DMS153 treated with DMSO at 0.1 percent for 48 hours (cell line): ENCODE data around the gene TSHZ3.

ENCODE experiments used
- DNase-seq: peaks from one replicate; lab custom pipeline; 2025; ENCODE audit not compliant: unreplicated experiment; lab: John Stamatoyannopoulos, UW

Gene TSHZ3

DNA sequence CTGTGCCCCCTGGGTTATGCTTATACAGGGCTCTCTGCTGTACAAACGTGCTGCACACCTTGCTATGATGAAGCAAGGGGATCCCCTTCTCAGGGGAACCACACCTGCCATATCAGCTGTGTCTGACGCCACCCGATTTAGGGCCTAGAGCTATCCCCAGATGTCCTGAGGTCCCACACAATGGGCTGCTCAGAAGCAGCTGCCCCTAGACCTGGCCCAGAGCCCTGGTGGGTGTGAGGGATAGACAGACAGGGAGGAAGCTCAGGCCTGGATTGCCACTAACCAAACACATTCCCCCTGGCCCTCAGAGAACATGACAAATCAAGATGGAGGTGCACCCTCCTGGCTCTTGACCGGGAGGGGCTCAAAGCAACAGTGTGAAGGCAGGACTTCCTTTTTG lies 59.3 kb downstream of the TSHZ3 start:
- DNase-seq: no peak

DNA sequence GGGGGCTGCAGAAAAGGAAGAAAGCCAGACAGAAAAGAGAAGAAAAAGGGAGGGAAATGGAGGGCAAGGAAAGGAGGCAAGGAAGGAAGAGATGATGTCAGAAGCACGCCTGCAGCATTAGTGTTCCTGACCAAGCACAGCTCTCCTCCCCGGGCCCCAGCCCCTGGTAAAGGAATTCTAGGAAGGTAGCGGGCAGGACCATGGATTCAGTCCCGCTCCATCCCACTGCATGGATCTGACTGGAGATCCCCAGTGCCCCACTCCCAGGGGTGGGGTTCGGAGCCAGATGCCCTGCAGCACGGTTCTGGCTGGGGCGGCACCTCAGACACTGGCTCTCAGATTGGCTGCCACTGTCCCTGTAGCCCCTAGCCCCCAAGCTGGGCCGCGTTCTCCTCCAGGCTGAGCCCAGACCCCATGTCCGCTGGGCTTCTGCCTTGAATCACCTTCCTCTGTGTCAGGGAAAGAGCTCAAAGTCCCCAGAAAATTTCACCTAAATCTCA lies 59.8 kb downstream of the TSHZ3 start:
- DNase-seq: no peak

DNA sequence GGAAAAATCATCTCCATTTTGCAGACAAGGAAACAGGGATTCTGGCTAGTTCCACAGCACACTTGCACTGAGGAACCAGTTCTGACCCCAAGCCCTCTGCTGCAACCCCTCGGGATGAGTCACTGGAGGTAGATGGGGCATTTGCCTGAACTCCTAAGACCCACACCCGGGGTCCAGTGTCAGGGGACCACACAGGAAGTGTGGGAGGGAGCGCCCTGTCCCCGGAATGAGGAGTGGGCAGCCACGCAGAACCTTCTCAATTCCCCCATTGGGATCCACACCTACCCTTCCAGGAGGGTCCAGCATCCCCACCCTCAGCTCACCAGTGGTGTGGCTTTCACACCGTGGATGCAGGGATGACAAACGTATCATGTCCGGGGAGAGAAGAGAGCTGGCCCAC lies 62.7 kb downstream of the TSHZ3 start:
- DNase-seq: no peak

DNA sequence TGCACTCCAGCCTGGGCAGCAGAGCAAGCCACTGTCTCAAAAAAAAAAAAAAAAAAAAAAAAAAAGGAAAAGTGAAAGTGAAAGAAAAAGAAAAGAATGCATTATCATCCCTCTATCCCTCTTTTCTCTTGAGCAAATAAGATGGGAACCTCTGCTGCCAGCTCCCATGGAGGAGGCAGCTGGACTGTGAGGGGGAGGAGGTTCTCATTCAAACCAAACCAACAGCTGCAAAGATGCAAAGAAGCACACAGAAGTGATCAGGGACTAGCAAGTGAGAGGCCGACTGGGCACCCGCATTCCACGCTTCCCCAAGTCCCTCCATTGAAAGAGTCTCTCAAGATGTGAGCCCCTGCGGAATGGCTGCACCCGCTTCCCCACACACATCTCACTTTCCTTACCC lies 63.5 kb downstream of the TSHZ3 start:
- DNase-seq: no peak

DNA sequence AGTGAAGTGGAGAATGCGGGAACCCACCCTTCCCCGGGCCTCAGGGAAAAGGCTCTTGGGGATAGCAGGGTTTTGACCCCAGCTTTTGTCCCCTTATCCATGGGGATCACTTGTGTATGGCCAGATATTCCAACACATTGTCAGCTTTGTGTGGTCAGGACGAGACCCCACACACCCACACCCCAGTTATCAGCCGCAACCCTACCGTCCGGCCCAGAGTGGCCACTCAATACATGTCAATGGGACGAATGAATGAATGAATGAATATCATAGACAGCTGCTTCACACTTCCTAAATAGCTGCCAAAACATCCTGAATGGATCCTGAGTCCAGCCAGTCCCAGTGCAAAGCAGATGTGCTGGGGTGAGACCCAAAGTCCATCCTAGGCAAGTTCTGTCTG lies 64.6 kb downstream of the TSHZ3 start:
- DNase-seq: no peak

DNA sequence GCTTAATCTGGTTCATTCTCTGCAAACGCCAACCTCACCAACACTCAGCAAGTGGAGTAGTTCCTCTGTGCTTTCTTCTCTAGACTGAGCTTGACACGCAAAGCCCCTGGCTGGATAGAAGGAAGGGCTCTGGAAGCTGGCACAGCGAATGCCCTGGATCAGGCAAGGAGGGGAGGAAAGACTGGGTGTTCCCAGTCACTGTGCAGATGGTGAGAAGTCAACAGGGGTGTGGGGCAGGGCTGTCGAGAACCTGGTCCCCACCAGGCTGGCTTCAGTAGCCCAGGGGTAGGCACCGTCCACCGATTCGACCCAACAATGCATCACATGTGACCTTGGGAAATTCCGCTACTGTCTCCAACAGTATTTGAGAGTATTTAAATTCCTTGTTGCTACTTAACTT lies 65.5 kb downstream of the TSHZ3 start:
- no peak for DNase-seq

DNA sequence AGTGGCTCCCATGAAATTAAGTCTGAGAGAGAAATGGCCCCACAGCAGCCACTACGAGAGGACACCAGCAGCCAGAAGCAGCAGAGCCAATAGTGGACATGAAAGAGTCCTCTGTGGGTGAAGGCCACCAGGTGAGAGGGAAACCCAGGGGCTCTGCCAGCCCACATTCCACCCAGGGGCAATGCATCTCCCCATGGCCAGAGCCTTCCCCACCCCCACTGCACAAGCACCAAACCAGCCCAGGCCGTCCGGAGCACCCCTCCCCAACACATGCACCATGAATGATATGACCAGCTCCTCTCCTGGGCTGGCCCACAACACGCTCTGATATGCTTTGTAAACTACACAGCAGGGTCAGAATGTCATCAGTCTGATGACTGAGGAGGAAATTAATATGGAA lies 66.9 kb downstream of the TSHZ3 start:
- DNase-seq: no peak

DNA sequence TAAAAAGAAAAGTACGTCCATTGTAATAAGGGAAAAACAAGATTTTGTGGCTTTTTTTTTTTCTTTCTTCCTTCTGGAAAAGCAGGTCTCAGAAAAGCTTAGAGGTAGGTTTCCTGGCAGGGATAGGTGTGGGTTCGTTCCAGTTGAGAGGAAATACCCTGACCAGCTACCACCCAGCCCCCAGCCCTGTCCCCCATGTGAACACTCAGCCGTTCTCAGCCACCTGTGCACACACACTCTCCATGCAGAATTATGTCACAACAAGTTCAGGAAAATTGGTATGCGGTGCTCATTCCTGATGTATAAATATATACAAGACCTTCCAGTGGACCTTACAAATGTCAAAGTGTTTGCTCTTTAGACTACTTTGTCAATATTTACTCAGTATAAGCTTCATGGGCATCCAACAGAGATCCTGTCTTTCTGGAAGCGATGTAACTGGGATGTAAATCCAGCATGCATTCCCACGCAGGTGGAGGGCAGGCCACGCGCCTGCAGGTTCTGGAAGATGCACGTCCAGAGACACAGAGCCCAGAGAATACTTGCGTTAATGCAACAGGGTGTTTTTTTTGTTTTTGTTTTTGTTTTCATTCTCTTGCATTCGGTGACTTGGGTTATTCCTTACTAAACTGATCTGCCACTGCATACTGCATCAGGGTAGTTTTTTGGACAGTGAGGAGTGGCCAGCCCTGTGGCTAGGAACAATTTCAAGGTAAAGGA lies 68.8 kb downstream of the TSHZ3 start:
- DNase-seq: no peak

DNA sequence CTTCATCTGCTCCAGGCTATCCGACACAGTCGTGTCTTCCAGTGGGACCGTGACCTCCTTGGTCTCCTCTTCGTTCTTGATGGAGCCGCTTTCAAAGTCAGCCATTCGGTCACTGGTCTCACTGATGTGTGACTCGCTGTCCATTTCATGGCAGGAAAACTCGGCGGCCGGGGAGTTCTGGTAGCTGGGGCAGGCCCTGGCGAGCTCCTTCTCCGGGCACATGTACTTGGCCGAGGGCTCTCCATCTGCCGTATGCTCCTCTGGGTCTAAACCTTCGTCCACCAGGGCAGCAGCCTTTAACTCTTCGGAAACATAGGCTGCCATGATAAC lies 69.8 kb downstream of the TSHZ3 start:
- no peak for DNase-seq

DNA sequence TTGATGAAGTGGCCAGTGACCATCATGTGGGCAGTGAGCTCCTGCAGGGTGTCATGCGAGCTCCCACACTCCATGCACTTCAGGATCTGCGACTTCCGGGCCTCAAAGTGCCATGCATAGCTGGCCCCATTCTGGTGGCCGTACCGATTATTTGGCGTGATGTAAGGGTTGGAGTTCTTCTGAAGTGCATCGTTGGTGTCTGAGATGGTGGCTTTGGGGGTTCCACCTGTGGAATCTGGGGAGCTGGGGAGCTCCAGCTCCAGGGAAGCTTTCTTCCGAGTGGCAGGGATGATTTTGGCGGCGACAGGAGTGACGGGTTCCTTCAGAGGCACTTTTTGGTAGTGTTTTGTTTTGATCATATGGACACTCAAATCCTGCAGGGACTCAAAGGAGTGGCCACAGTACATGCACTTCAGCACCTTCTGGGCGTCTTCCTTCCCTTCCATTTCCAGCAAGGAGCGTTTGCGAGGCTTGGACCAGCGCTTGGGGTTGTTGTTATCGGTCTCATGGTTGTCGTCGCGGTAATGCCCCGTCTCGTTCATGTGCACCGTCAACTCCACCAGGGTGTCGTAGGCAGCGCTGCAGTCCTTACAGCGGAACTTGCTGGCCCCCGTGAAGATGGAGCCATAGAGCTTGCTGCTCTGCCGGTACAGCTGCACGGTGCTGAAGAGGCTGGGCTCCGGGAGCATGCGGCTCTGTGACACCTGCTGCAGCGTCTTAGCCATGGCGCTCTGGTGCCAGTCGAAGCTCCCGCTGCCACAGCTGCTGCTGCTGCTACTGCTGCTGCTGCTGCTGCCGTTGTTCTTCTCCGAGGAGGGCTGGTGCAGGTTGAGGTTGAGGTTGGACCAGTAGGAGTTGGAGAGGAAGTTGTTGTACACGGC lies 70.4 kb downstream of the TSHZ3 start:
- no peak for DNase-seq

DNA sequence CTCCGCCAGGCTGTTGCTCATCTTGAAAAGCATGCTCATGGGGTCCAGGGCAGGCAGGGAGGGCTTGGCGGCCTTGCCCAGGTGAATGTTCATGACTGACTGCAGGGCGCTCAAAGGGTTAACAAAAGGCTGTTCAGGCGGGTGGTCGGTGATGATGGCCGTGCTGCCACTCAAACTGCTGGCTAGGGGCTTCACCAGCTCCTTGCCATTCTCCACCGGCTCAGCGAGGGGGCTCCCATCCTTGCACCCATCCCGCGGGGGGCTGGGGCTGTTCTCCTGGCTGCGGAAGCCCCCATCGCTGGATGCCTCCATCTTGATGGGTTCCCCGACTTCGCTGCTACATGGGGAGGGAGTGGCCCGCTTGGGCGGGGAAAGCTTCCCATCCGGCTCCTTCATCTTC lies 71.7 kb downstream of the TSHZ3 start:
- no peak for DNase-seq

DNA sequence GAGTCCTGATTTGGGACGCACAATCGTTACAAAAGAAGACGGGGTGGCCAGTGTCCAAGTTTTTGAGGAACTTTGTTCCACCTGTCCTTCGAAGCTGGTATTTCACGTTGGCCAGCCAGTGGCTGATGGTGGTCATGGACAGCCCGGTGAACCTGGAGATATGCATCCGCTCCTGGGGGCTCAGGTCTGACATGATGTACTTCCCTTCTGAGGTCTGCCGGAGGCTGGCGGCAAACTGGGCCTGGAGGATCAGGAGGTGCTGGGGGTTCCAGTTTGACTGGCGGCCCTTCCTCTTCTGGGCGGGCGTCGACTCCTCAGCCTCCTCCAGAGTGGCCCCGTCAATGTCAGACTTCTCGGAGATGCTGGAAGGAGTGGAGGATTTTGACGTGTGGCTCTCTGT lies 72.4 kb downstream of the TSHZ3 start:
- DNase-seq: no peak

DNA sequence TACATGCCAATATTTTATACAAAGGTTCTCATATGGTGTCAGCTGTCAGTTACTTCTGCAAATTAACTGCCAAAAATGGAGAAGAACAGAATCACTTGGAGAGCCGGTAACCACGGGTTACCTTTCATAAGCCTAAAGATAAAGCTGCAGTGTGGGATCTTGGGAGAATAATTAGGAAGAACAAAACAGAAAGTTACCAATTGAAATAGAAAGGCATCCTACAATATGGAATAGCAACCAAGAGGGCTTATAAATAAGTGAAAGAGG lies 74.2 kb downstream of the TSHZ3 start:
- DNase-seq: no peak

DNA sequence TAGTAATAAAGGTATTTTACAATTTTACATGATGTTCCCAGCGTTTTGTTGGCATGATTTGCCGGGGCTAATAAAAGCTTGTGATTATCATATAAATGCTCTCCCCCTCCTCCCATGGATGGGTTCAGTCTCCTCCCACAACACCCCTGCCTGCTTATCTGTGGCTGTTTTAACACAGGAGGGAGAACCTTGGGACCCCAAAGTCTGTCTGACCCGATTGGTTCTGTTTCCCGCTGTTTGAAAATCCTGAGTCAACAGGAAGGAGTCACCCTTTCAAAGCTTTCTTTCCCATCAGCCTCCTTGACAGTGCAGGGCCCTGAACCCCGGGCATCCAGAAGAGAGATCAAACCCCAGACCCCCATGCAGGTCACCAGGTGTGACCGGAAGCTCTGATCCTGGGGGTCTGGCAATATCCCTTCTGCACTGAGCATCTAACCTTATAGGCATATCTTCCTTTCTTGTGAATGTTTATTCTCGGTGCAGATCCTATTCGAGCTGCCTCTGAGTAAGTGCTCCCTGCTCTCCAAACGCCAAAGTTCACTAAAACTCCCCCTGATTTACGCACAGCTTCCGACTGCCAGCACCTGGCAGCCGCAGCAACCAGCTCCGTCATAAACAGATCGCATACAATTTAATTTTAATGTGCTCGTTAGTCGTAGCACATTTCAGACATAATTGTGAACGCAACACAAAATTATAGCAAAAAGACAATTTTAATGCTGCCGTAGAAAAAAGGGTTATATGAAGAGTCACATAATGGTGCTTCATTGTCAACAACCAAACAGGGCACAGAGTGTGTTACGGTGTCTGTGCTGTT lies 74.8 kb downstream of the TSHZ3 start:
- no peak for DNase-seq

DNA sequence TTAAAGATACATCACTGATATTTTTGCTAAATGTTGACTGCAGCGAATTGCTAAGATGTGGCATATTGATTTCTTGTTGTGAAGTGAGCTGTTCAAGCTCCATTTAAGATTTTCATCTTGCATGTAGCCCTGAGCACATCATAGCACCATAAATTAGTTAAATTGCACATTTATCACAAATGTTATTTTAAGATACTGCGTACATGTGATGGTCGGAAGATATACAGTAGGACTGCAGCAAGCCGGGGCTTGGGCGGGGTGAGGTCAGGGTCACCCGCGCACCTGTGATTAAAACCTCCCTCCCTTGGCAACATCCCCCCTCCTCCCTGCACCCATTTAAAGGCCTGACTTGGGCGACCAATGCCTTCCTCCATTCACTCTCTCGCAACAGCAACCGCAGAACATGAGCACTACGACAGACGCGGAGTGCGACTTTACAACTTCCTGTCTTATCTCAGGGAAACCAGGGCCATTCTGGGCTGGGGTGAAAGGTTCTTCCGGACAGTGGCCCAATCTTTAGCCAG lies 76.6 kb downstream of the TSHZ3 start:
- DNase-seq: no peak

DNA sequence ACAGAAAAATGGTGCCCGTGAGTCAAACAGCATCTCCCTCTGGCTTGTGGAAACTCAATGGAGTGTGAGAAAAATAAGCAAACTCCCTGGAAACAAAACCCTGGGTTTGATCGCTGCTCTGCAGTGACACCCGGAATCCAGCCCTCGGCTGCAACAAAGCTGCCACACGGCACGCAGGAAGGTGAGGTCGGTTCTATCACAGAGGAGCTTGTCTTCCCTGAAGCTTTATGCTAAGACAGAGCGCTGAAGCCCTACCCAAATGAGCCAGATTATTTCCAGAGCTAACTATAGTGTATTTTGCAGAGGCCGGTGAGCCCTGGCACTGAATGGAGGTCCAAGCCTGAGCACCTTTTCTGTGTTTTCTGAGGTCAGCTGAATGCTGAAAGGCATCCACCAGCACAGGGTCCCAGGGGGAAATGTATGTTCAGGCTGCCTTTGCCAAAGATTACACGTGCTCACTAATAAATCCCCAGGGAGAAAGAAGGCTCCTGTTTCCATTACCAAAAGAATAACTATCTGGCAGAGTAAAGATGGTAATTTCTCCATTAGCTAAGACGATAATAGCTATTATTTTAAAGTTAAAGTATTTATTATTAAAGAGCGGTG lies 77.8 kb downstream of the TSHZ3 start:
- DNase-seq: no peak

DNA sequence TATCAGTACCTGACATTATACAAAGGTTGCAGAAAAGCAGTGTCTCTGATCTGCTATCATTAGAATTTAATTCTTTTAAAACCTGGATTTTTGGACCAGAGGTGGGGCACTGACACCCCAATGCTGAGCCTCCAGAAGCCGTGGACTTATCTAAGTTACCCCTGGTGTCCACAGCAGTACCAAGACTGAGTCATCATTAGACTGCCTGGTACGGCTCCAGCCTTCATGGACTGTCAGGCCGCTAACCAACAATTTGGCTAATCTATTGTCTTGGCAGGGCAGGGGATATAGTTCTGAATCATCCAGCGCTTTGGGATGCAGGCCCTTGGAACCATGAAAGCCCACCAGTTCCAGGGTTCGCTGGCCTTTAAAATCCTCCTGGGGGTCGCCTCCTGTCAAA lies 78.3 kb downstream of the TSHZ3 start:
- no peak for DNase-seq

DNA sequence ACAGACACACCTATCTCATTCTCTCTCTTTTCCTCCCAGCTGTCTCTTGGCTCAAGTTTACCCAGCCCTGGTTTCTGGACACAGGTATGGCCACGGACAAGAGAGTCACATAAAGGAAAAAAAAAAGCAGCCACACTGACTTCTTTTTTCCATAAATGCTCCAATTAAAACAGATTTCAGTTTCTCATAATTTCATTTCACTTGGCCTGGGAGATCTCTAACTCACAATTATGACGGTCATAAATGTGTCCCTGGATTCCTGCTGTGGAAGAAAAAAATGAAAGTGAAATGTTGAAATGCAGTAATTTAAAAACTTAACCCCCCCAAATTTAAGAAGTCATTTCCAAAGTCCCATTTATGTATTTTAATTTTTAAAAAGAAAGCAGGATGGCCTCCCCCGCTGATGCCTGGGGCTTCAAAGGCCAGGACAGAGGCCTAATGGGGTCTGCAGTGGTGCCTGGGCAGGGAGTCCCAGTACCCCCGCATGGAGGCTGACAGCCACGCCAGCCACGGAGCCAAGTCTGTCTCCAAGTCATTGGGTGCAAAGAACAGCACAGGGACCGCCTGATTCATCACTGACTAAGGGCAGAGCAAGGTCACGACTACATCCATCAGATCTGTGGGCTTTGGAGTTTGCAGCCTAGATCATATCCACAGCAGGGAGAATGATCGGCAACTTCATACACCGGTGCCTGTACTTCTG lies 79.7 kb downstream of the TSHZ3 start:
- no peak for DNase-seq

DNA sequence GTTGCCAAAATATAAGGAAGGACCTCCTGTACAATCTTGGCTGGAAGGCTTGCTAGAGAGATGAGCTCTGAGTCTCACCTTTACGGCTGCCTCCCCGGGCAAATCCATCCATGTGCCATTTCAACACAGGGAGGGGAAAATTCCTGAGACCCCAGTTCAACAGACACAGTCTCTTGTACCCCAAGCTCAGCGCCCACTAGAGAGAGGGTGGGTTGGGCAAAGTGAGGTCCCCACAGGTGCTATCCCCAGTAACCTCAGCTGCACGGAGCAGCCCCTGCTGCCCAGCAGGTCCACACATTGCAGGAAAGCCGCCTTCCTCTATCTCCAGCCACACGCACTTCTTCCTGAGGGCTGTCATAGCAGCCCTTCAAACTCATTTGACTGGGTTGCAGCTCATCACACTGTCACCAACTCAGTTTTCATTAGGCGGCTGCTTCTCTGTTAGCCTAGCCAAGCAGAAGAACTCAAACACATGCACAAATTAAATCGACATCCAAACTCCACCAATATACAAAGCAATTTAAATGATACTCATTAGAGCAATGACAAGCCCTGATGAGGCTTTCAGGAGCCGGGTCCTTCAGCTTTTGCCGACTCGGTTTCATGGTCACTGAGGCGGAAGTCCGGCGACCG lies 80.4 kb downstream of the TSHZ3 start:
- DNase-seq: no peak

DNA sequence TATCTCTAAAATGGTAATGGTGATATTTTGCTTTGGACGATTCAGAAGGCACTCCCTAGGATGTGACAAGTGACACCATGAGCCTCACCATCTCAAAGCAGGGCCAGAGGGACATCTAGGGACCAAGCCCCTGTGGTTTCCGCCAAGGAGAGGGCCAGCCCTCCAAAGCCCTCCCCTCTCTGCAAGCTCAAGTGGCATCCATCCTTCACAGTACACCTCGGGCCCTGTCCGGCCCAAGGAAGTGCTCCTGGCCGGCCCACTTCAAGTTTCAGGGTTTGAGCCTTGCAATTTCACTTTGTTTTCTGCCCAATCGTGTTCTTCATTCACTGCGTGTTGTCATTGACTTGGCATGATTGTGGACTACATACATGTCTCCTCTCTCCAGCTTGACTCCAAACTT lies 82.5 kb downstream of the TSHZ3 start:
- DNase-seq: no peak
